SU-DHL-6 (cell line): ENCODE data around the gene PHACTR3.

Experiments used
- CTCF ChIP-seq: fragments of 200-600 bp; sonication (generic); IDR thresholded peaks from one replicate; pipeline ENCODE4 v1.5.1; 2017; ENCODE audit warnings: antibody characterized with exemption, mild to moderate bottlenecking, low read length, moderate library complexity; ENCODE audit not compliant: insufficient read depth, poor library complexity, severe bottlenecking
- EZH2phosphoT487 ChIP-seq: fragments of 200-600 bp; sonication (generic), shearing (Covaris generic); conservative IDR thresholded peaks from 2 replicates; pipeline ENCODE4 v1.6.1; 2018; ENCODE audit warnings: mild to moderate bottlenecking, antibody characterized with exemption, low read length, moderate library complexity, mixed read lengths

- TF ChIP-seq CTCF (no peak), EZH2phosphoT487 (no peak)
Observed at GRCh38 chr20:59640267-59640666, 35.9 kb downstream of the PHACTR3 start.
